Measurements from ENCODE around the gene SPAG16. TPM values are rescaled to one million over a fixed set of nuclear protein-coding genes. Genes with fewer than 3 reads are reported as not detected.
"Not testable (repeated sequence)": the region's sequence is repeated elsewhere in the genome, so short reads cannot be mapped to it uniquely, and the experiment has no call there.

The SPAG16 gene
- total RNA-seq, 4 donors from 2014 or later = 5.0 to 73.8 (median 21.6) TPM

DNA sequence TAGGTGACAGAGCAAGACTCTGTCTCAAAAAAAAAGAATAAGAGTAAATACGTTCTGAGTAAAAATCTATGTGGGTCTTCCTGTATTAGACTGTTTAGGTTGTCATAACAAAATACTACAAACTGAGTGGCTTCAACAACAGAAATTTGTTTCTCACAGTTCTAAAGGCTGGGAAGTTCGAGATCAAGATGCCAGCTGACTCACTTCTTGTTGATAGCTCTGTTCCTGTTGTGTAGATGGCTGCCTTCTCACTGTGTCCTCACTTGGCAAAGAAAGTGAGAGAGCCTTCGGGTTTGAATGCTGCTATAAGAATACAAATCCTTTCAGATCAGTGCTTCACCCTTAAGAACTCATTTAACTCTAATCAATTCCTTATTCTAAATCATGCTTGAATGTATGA, 696.6 kb downstream of the SPAG16 start:
- TF ChIP-seq POLR2A (IDR thresholded peaks at IDR 0.05) = no peak
- TF ChIP-seq, protein P1, sequence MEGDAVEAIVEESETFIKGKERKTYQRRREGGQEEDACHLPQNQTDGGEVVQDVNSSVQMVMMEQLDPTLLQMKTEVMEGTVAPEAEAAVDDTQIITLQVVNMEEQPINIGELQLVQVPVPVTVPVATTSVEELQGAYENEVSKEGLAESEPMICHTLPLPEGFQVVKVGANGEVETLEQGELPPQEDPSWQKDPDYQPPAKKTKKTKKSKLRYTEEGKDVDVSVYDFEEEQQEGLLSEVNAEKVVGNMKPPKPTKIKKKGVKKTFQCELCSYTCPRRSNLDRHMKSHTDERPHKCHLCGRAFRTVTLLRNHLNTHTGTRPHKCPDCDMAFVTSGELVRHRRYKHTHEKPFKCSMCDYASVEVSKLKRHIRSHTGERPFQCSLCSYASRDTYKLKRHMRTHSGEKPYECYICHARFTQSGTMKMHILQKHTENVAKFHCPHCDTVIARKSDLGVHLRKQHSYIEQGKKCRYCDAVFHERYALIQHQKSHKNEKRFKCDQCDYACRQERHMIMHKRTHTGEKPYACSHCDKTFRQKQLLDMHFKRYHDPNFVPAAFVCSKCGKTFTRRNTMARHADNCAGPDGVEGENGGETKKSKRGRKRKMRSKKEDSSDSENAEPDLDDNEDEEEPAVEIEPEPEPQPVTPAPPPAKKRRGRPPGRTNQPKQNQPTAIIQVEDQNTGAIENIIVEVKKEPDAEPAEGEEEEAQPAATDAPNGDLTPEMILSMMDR (IDR thresholded peaks at IDR 0.05) = no peak
- Histone ChIP-seq H3K4me3 (no peak overlapping the region), H3K27me3 (no peaks in the 10 kb centered on the region), H3K4me1 (no peaks in the 10 kb centered on the region), H3K9me3 (no peaks in the 10 kb centered on the region), H3K27ac (no peak overlapping the region), H3K36me3 (no peaks in the 10 kb centered on the region)
- no peak for DNase-seq
- intact Hi-C loops (cut with DNase I; ENCODE audit: low total_unique reads) = no loop called here

DNA sequence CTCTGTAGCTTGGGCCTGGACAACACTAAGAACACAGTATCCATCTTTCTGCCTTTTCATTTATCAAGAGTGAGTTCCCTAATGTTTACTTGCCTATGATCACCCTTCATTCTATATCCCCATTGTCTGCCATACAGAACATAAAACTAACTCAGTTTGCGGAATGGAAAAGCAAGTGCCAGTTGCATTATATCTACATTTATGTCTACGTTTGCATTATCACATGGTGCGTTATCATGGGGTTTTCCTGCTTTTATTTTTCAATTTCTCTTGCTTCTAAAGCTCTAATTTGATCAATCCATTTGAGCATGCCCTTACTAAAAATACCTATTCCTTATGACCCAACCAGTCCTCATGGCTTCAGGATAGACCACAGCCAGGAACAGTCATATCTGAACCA, 704.9 kb downstream of the SPAG16 start:
- H3K27ac ChIP-seq = no peak overlapping the region
- H3K36me3 ChIP-seq = no peaks in the 10 kb centered on the region
- DNase-seq = no peak
- intact Hi-C loops (cut with DNase I; ENCODE audit: low total_unique reads) = no loop called here
- no peak overlapping the region for H3K4me3 ChIP-seq
- no peaks in the 10 kb centered on the region for H3K9me3 ChIP-seq
- TF ChIP-seq, protein P1 (IDR thresholded peaks at IDR 0.05) = no peak
- TF ChIP-seq POLR2A (IDR thresholded peaks at IDR 0.05) = no peak
- H3K4me1 ChIP-seq = no peaks in the 10 kb centered on the region
- H3K27me3 ChIP-seq = no peaks in the 10 kb centered on the region

DNA sequence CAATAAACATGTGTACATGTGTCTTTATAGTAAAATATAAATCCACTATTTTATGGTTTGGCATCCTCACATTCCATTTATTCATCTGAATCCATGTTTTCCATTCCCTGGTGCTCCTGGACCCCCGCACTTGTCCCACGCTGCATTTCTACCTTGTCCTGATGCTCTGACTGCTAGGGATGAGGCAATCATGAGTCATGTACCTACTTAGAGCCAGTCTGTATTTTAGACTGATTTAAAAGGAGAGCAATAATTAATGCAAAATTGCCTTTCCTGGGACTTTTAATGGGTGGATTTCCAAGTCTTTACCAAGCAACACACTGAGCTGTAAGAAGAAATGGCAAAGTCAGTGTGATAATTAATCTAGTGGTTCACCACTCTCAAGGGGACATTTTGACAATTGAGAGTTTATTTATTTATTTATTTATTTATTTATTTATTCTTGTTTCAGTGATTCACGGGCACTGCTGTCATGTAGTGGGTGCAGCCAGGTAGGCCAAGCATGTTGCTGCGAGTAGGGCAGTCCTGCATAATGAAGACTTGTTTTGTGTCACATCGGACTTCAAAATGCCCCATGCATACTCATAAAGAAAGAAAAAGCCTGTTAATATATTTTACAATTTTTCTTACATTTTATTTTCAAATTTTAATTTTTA, 707.3 kb downstream of the SPAG16 start:
- Histone ChIP-seq H3K27ac (no peak overlapping the region), H3K36me3 (no peaks in the 10 kb centered on the region), H3K27me3 (no peaks in the 10 kb centered on the region), H3K4me3 (no peak overlapping the region), H3K9me3 (no peaks in the 10 kb centered on the region), H3K4me1 (no peaks in the 10 kb centered on the region)
- no peak for TF ChIP-seq POLR2A (IDR thresholded peaks at IDR 0.05)
- TF ChIP-seq, protein P1 (IDR thresholded peaks at IDR 0.05) = no peak
- no peak for DNase-seq
- intact Hi-C loops (cut with DNase I; ENCODE audit: low total_unique reads) = no loop called here

DNA sequence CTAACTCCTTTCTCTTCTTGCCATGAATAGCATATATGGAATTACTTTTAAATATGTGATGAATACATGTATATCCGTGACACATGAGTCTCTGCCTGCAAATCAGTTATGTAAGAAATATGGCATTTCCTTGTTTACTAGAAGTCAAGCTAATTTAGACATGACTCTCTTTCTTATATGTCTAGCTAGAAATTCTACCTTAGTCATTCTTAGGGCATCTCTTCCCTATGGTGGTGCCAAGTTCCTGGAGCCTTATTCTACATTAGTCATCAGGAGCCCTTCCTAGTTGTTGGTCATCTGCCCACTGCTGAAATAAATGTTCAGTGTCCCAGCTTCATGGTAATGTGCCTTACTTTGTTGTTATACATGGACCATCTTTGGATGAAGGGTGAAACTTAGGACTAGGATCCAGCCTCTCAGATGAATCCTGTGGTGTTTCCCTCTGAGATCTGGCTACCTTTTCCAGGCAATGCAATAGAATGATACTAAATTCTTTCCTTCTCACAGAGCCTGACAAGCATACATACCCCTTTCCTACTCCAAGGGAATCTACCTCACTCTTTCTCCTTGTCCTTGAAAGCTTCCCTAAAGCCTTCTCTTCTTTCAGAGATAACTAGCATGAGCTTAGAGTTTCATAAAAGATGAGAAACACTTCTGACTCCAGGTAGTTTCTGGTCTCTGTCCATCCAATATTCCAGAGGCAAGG, 711.3 kb downstream of the SPAG16 start:
- Histone ChIP-seq H3K36me3 (no peaks in the 10 kb centered on the region), H3K4me1 (no peaks in the 10 kb centered on the region), H3K9me3 (no peaks in the 10 kb centered on the region), H3K27ac (no peak overlapping the region), H3K4me3 (no peak overlapping the region), H3K27me3 (no peaks in the 10 kb centered on the region)
- DNase-seq = no peak
- intact Hi-C loops (cut with DNase I; ENCODE audit: low total_unique reads) = no loop called here
- no peak for TF ChIP-seq POLR2A (IDR thresholded peaks at IDR 0.05)
- TF ChIP-seq, protein P1 (IDR thresholded peaks at IDR 0.05) = no peak

DNA sequence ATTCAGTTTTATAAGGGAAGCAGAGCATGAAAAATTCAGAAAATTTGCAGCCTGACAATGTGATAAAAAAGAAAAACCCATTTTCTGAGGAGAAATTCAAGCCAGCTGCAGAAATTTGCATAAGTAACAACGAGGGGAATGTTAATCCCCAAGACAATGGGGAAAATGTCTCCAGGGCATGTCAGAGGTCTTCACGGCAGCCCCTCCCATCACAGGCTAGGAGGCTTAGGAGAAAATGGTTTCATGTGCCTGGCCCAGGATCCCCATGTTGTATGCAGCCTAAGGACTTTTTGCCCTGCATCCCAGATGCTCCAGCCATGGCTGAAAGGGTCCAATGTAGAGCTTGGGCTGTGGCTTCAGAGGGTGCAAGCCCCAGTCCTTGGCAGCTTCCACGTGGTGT, 714.7 kb downstream of the SPAG16 start:
- DNase-seq; H3K4me3 ChIP-seq; H3K9me3 ChIP-seq; H3K36me3 ChIP-seq; H3K4me1 ChIP-seq; H3K27me3 ChIP-seq; intact Hi-C loops (cut with DNase I; ENCODE audit: low total_unique reads); H3K27ac ChIP-seq: not testable (repeated sequence)
